ENCODE data around the gene CAPRIN2. TPM values are rescaled to one million over a fixed set of nuclear protein-coding genes. Genes with fewer than 3 reads are reported as not detected.

Gene CAPRIN2
- total RNA-seq, 4 donors from 2014 or later = 12.1 to 29.0 (median 16.2) TPM

- no peak overlapping the region for H3K4me3 ChIP-seq (ENCODE audit: low read depth, poor library complexity, severe bottlenecking)
- intact Hi-C loops (cut with DNase I; ENCODE audit: low total_unique reads) = loop anchor here (10.0 kb wide), 1 partner anchor 58 kb away; the partner anchor contains the start of gene CAPRIN2
These were observed 57.8 kb downstream of the CAPRIN2 start for GRCh38 chr12:30696943-30697342.

GRCh38 chr12:30696486-30696885 is 58.3 kb downstream of the CAPRIN2 start:
- DNase-seq (ENCODE audit: low spot score in 2 of 2) = no peak
- no peak for TF ChIP-seq CTCF (IDR thresholded peaks at IDR 0.05)
- no peak for TF ChIP-seq POLR2A (IDR thresholded peaks at IDR 0.05)
- H3K4me3 ChIP-seq (ENCODE audit: low read depth, poor library complexity, severe bottlenecking) = no peak overlapping the region
- 88 to 90% methylated on average over 14 of the region's 14 CpGs for WGBS, 2 donors
- intact Hi-C loops (cut with DNase I; ENCODE audit: low total_unique reads) = loop anchor here (10.0 kb wide), 1 partner anchor 58 kb away; the partner anchor contains the start of gene CAPRIN2

More at GRCh38 chr12:30696943-30697342, 57.8 kb downstream of the CAPRIN2 start:
- 95 to 96% methylated on average over 7 of the region's 7 CpGs for WGBS, 2 donors
- no peak for DNase-seq (ENCODE audit: low spot score in 2 of 2)
- no peak for TF ChIP-seq POLR2A (IDR thresholded peaks at IDR 0.05)
- no peak for TF ChIP-seq CTCF (IDR thresholded peaks at IDR 0.05)

GRCh38 chr12:30696103-30696408 is 58.7 kb downstream of the CAPRIN2 start:
- no peak for DNase-seq (ENCODE audit: low spot score in 2 of 2)
- intact Hi-C loops (cut with DNase I; ENCODE audit: low total_unique reads) = loop anchor here (10.0 kb wide), 1 partner anchor 59 kb away; the partner anchor contains the start of gene CAPRIN2
- WGBS, 2 donors = 6 to 10% methylated on average over 6 of the region's 6 CpGs
- TF ChIP-seq POLR2A (IDR thresholded peaks at IDR 0.05) (no peak), CTCF (IDR thresholded peaks at IDR 0.05) (no peak)
- H3K4me3 ChIP-seq (ENCODE audit: low read depth, poor library complexity, severe bottlenecking) = peak overlapping the region; percentile 92

GRCh38 chr12:30695199-30696102 is 59.3 kb downstream of the CAPRIN2 start, which contains the start of gene IPO8:
Gene IPO8 (minus strand): TSS chr12:30695869. CDS start chr12:30695647, 222 bp downstream.
- peak within 1 kb of the TSS; percentile 92 for H3K4me3 ChIP-seq (ENCODE audit: low read depth, poor library complexity, severe bottlenecking)
- peak; percentile 91 to 97 for DNase-seq (ENCODE audit: low spot score in 2 of 2)
- intact Hi-C loops (cut with DNase I; ENCODE audit: low total_unique reads) = loop anchor here (10.0 kb wide), 1 partner anchor 59 kb away; the partner anchor contains the start of gene CAPRIN2
- 0% methylated on average over 47 to 70 of the region's 71 CpGs for WGBS, 2 donors
- TF ChIP-seq CTCF (IDR thresholded peaks at IDR 0.05) (no peak), POLR2A (IDR thresholded peaks at IDR 0.05) (no peak)

GRCh38 chr12:30694412-30695198 is 60.1 kb downstream of the CAPRIN2 start:
- H3K4me3 ChIP-seq (ENCODE audit: low read depth, poor library complexity, severe bottlenecking) = peak overlapping the region; percentile 92
- WGBS, 2 donors = 10% methylated on average over 16 of the region's 16 CpGs
- intact Hi-C loops (cut with DNase I; ENCODE audit: low total_unique reads) = loop anchor here (10.0 kb wide), 1 partner anchor 60 kb away; the partner anchor contains the start of gene CAPRIN2
- TF ChIP-seq POLR2A (IDR thresholded peaks at IDR 0.05) = no peak
- no peak for TF ChIP-seq CTCF (IDR thresholded peaks at IDR 0.05)
- no peak for DNase-seq (ENCODE audit: low spot score in 2 of 2)
